ENCODE results near the gene PTCRA. TPM values are rescaled to one million over a fixed set of nuclear protein-coding genes. Genes with fewer than 3 reads are reported as not detected.
"Not testable (repeated sequence)": the region's sequence is repeated elsewhere in the genome, so short reads cannot be mapped to it uniquely, and the experiment has no call there.

PTCRA gene, protein sequence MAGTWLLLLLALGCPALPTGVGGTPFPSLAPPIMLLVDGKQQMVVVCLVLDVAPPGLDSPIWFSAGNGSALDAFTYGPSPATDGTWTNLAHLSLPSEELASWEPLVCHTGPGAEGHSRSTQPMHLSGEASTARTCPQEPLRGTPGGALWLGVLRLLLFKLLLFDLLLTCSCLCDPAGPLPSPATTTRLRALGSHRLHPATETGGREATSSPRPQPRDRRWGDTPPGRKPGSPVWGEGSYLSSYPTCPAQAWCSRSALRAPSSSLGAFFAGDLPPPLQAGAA
- total RNA-seq, result not detected

DNA sequence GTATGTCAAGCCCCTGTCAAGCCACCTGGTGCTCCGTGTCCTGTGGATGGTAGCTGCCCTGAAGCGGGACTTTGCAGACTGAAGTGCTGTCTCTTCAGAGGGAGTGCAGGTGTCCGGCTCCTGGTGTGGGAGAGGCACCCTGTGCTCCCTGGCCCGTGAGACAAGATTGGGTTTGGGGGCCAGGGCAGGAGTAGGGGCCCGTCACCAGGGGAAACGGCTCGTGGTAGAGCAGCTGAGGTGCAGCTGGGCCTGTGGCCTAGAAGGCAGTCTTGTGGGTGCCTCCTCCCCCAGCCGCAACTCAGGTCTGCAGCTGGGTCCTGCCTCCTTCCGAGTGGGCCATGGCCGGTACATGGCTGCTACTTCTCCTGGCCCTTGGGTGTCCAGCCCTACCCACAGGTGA is at the start of gene PTCRA:
Gene PTCRA (plus strand): TSS at position 322 of the 400 bp plus-strand sequence. CDS start 17 bp downstream, at position 339.
- ChIA-PET POLR2A (no interaction called here), CTCF (no interaction called here)
- intact Hi-C loops (cut with micrococcal nuclease), result no loop called here
- Mint-ChIP-seq H3K4me1 (ENCODE audit: low read depth) (peaks cover 3% of the 10 kb centered on the region), H3K36me3 (no peaks in the 10 kb centered on the region), H3K27ac (no peak within 1 kb of the TSS), H3K4me3 (no peak within 1 kb of the TSS), H3K27me3 (peaks cover 12% of the 10 kb centered on the region), H3K9me3 (no peaks in the 10 kb centered on the region)
- no peak for DNase-seq

DNA sequence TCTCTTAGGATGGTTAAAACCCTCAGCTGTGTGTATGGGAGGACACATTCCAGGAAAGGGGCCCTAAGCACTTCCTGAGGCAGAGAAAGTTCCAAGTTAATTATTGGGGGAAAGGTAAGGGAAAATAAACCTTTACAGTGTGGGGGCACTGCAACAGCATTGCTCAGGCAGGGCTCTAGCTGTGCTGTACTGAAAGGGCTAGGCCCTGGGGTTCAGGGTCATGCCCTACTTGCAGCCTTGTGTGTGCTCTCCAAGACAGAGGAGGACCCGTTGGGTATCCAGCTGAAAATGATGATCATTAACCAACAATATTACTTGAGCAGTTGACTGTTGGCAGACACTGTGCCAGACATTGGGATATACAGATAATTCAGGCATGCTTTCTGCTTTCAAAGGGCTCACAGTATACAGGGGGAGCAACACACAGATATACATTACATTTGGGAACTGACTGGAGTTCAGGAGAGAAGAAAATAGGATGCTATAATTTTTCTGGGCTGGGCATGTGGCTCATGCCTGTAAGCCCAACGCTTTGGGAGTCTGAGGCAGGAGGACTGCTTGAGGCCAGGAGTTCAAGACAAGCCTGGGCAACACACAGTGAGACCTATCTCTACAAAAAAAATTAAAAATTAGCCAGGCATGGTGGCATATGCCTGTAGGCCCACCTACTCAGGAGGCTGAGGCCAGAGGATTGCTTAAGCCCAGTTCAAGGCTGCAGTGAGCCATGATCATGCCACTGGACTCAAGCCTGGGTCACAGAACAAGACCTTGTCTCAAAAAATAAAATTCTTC is 45.5 kb upstream of the PTCRA start:
- no peak for DNase-seq
- H3K4me1 Mint-ChIP-seq (ENCODE audit: low read depth), result no peaks in the 10 kb centered on the region
- no peaks in the 10 kb centered on the region for H3K9me3 Mint-ChIP-seq
- H3K27me3 Mint-ChIP-seq, result no peaks in the 10 kb centered on the region
- POLR2A ChIA-PET, result no interaction called here
- CTCF ChIA-PET, result no interaction called here
- intact Hi-C loops (cut with micrococcal nuclease), result no loop called here
- no peak overlapping the region for H3K27ac Mint-ChIP-seq
- H3K36me3 Mint-ChIP-seq, result peaks cover 5% of the 10 kb centered on the region
- no peak overlapping the region for H3K4me3 Mint-ChIP-seq

DNA sequence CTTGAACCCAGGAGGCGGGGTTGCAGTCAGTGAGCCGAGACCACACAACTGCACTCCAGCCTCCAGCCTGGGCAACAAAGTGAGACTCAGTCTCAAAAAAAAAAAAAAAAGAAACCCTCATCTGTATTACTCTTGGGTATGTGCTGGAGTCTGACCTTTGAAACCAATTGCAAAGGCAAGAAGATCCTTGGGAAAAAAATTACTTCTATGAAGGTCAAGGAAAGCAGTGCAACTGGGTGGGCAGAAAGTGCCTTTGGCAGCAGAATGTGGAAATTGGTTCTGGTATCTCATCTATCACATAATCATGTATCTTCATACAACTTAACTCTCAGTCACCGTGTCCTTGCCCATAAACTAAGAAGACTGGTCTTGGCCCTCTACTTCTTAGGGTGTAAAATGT is 44.1 kb upstream of the PTCRA start:
- DNase-seq, result no peak
- H3K4me3 Mint-ChIP-seq, result no peak overlapping the region
- CTCF ChIA-PET, result no interaction called here
- POLR2A ChIA-PET, result no interaction called here
- H3K27ac Mint-ChIP-seq, result no peak overlapping the region
- H3K36me3 Mint-ChIP-seq, result peaks cover 4% of the 10 kb centered on the region
- intact Hi-C loops (cut with micrococcal nuclease), result no loop called here
- H3K9me3 Mint-ChIP-seq, result no peaks in the 10 kb centered on the region
- H3K27me3 Mint-ChIP-seq, result no peaks in the 10 kb centered on the region
- H3K4me1 Mint-ChIP-seq (ENCODE audit: low read depth), result no peaks in the 10 kb centered on the region

DNA sequence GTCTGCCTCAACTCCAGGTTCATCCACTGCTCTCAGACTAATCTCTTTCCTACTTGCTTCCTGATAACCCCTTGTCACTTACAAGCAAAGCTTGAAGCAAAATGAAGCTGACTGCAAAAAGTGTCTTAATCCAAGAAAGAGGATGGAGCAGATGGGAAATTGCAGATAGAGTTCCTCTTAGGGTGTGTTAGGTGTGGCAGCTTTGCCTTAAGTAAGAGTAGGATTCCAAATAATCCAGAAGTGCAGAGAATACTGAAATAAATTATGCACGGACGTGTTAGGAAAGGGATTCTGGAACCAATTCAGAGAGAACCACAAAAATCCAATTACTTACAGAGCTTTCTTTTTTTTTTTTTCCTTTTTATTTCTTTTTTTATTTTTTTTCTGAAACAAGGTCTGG is 42.5 kb upstream of the PTCRA start:
- H3K27ac Mint-ChIP-seq, result no peak overlapping the region
- H3K36me3 Mint-ChIP-seq, result no peaks in the 10 kb centered on the region
- H3K27me3 Mint-ChIP-seq, result no peaks in the 10 kb centered on the region
- no peaks in the 10 kb centered on the region for H3K9me3 Mint-ChIP-seq
- peaks cover 3% of the 10 kb centered on the region for H3K4me1 Mint-ChIP-seq (ENCODE audit: low read depth)
- DNase-seq, result no peak
- ChIA-PET POLR2A (no interaction called here), CTCF (interaction anchor here (0.6 to 1.5 kb wide), 3 partner anchors 147 to 276 kb away, joined by 3 to 5 read pairs (median 5); no protein-coding TSS in a partner anchor)
- no peak overlapping the region for H3K4me3 Mint-ChIP-seq
- intact Hi-C loops (cut with micrococcal nuclease), result no loop called here

DNA sequence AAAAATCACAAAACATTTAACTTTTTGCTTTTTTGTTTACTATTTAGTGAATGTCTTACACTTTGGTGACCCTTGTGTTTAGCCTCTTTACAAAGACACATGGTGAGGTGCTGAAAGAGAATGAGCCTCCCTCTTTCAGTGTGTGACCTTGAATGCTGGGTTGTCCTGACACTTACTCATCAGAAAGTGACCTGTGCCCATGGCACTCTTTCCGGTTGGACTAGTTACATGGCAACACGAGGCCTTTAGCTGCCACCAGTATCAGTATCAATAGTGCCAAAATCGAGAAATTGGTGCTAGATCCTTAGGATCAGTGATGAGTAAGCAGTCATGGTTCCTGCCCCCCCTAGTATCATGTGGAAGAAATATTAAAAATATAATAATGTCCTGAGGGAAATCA is 38.2 kb upstream of the PTCRA start:
- CTCF ChIA-PET, result interaction anchor here (0.7 to 2.0 kb wide), 4 partner anchors 151 to 216 kb away, joined by 3 to 8 read pairs (median 4); no protein-coding TSS in a partner anchor
- Mint-ChIP-seq H3K27ac (no peak overlapping the region), H3K9me3 (no peaks in the 10 kb centered on the region)

GRCh38 chr6:42879372-42880239 is 36.2 kb upstream of the PTCRA start, which contains the start of gene RPL7L1:
Gene RPL7L1, plus strand, starts transcription at chr6:42879616. Its CDS starts 295 bp downstream, at chr6:42879911.
- intact Hi-C loops (cut with micrococcal nuclease), result loop anchor here (1.0 kb wide), 4 partner anchors 11 to 316 kb away; partner anchors contain the start of gene TBCC
- CTCF ChIA-PET, result interaction anchor here (0.6 to 4.0 kb wide), 11 partner anchors 12 to 665 kb away, joined by 3 to 25 read pairs (median 4); partner anchors contain the start of genes DNPH1 and TBCC
- Mint-ChIP-seq H3K4me3 (peak within 1 kb of the TSS; percentile 97), H3K27ac (peak within 1 kb of the TSS; percentile 96), H3K4me1 (ENCODE audit: low read depth) (peaks cover 17% of the 10 kb centered on the region), H3K9me3 (no peaks in the 10 kb centered on the region), H3K36me3 (peaks cover 32% of the 10 kb centered on the region), H3K27me3 (no peaks in the 10 kb centered on the region)
- POLR2A ChIA-PET, result interaction anchor here (0.6 to 3.7 kb wide), 11 partner anchors 8 to 315 kb away, joined by 3 to 36 read pairs (median 3); partner anchors contain the start of genes BICRAL, PEX6, PPP2R5D and TBCC
- peak; percentile 89 for DNase-seq

More for the DNA sequence above, 38.2 kb upstream of the PTCRA start:
- H3K27me3 Mint-ChIP-seq, result no peaks in the 10 kb centered on the region
- H3K4me3 Mint-ChIP-seq, result no peak overlapping the region
- POLR2A ChIA-PET, result interaction anchor here (0.6 kb wide), 1 partner anchor 132 kb away, joined by 3 read pairs; the partner anchor contains the start of gene TBCC
- intact Hi-C loops (cut with micrococcal nuclease), result loop anchor here (1.0 kb wide), 2 partner anchors 103 to 216 kb away; no protein-coding TSS in a partner anchor
- no peak for DNase-seq
- peaks cover 7% of the 10 kb centered on the region for H3K4me1 Mint-ChIP-seq (ENCODE audit: low read depth)
- H3K36me3 Mint-ChIP-seq, result peaks cover 15% of the 10 kb centered on the region

GRCh38 chr6:42880240-42880817 is 35.5 kb upstream of the PTCRA start:
- peaks cover 36% of the 10 kb centered on the region for H3K36me3 Mint-ChIP-seq
- H3K27me3 Mint-ChIP-seq; H3K9me3 Mint-ChIP-seq; intact Hi-C loops (cut with micrococcal nuclease): not testable (repeated sequence)
- peak; percentile 13 for DNase-seq
- peak overlapping the region; percentile 97 for H3K4me3 Mint-ChIP-seq
- H3K27ac Mint-ChIP-seq, result peak overlapping the region; percentile 96
- ChIA-PET POLR2A (interaction anchor here (0.9 to 3.7 kb wide), 9 partner anchors 8 to 316 kb away, joined by 3 to 36 read pairs (median 3); partner anchors contain the start of genes BICRAL, PEX6 and TBCC), CTCF (interaction anchor here (0.6 to 4.0 kb wide), 8 partner anchors 13 to 666 kb away, joined by 3 to 25 read pairs (median 4); partner anchors contain the start of gene TBCC)
- peaks cover 17% of the 10 kb centered on the region for H3K4me1 Mint-ChIP-seq (ENCODE audit: low read depth)

- DNase-seq; H3K27me3 Mint-ChIP-seq; H3K9me3 Mint-ChIP-seq; intact Hi-C loops (cut with micrococcal nuclease): not testable (repeated sequence)
- Mint-ChIP-seq H3K4me1 (ENCODE audit: low read depth) (peaks cover 17% of the 10 kb centered on the region), H3K4me3 (peak overlapping the region; percentile 97), H3K36me3 (peaks cover 40% of the 10 kb centered on the region), H3K27ac (peak overlapping the region; percentile 96)
- POLR2A ChIA-PET, result interaction anchor here (0.9 to 3.7 kb wide), 2 partner anchors 10 to 112 kb away, joined by 3 to 36 read pairs; a partner anchor contains a TSS
- CTCF ChIA-PET, result interaction anchor here (1.9 to 4.0 kb wide), 2 partner anchors 134 to 219 kb away, joined by 9 to 25 read pairs; partner anchors contain the start of gene TBCC
Observed at GRCh38 chr6:42880871-42881270, 35.0 kb upstream of the PTCRA start.

GRCh38 chr6:42885702-42886101 is 30.2 kb upstream of the PTCRA start:
- H3K27ac Mint-ChIP-seq, result peak overlapping the region; percentile 23
- intact Hi-C loops (cut with micrococcal nuclease), result no loop called here
- peaks cover 48% of the 10 kb centered on the region for H3K36me3 Mint-ChIP-seq
- CTCF ChIA-PET, result interaction anchor here (1.1 kb wide), 1 partner anchor 376 kb away, joined by 4 read pairs; no protein-coding TSS in a partner anchor
- POLR2A ChIA-PET, result interaction anchor here (0.6 kb wide), 1 partner anchor 25 kb away, joined by 4 read pairs; no protein-coding TSS in a partner anchor
- H3K4me1 Mint-ChIP-seq (ENCODE audit: low read depth), result peaks cover 35% of the 10 kb centered on the region
- H3K4me3 Mint-ChIP-seq, result no peak overlapping the region
- H3K9me3 Mint-ChIP-seq, result no peaks in the 10 kb centered on the region
- no peaks in the 10 kb centered on the region for H3K27me3 Mint-ChIP-seq
- no peak for DNase-seq

- H3K27ac Mint-ChIP-seq, result peak overlapping the region; percentile 42
- intact Hi-C loops (cut with micrococcal nuclease), result not testable (repeated sequence)
- peaks cover 32% of the 10 kb centered on the region for H3K4me1 Mint-ChIP-seq (ENCODE audit: low read depth)
Observed at GRCh38 chr6:42888201-42888600, 27.7 kb upstream of the PTCRA start.

More at GRCh38 chr6:42888201-42888600, 27.7 kb upstream of the PTCRA start:
- peaks cover 41% of the 10 kb centered on the region for H3K36me3 Mint-ChIP-seq
- CTCF ChIA-PET, H3K9me3 Mint-ChIP-seq, DNase-seq, H3K27me3 Mint-ChIP-seq, H3K4me3 Mint-ChIP-seq: not testable (repeated sequence)
- POLR2A ChIA-PET, result interaction anchor here (1.0 kb wide), 1 partner anchor 9 kb away, joined by 3 read pairs; the partner anchor contains the start of gene RPL7L1

Data from activated CD4-positive, alpha-beta memory T cell treated with anti-CD3 and anti-CD28 coated beads for 36 hours (primary cell).